ENCODE results near the gene TBL3. TPM values are rescaled to one million over a fixed set of nuclear protein-coding genes. Genes with fewer than 3 reads are reported as not detected.
A peak's percentile ranks its signal among the peaks of the same experiment; 100 is the strongest.
"Not testable (repeated sequence)": the region's sequence is repeated elsewhere in the genome, so short reads cannot be mapped to it uniquely, and the experiment has no call there.

The TBL3 gene
- total RNA-seq, 4 donors from 2014 or later, result 49.2 to 73.5 (median 57.2) TPM

- Histone ChIP-seq H3K4me3 (no peak overlapping the region), H3K27ac (no peak overlapping the region), H3K9me3 (no peaks in the 10 kb centered on the region), H3K27me3 (no peaks in the 10 kb centered on the region), H3K36me3 (peaks cover 14% of the 10 kb centered on the region), H3K4me1 (peaks cover 18% of the 10 kb centered on the region)
- TF ChIP-seq POLR2A (IDR thresholded peaks at IDR 0.05) (no peak), POLR2AphosphoS5 (IDR thresholded peaks at IDR 0.05) (no peak), CTCF (IDR thresholded peaks at IDR 0.05) (no peak), EP300 (IDR thresholded peaks at IDR 0.05) (no peak)
- DNase-seq (ENCODE audit: low spot score in 2 of 2), result no peak
- 69% methylated on average over 22 of the region's 23 CpGs for WGBS
Observed at GRCh38 chr16:1933097-1933661, 38.7 kb upstream of the TBL3 start.

GRCh38 chr16:1936945-1937479, 34.8 kb upstream of the TBL3 start:
- Histone ChIP-seq H3K27ac (no peak overlapping the region), H3K4me3 (no peak overlapping the region), H3K4me1 (peaks cover 8% of the 10 kb centered on the region), H3K27me3 (no peaks in the 10 kb centered on the region), H3K36me3 (peaks cover 45% of the 10 kb centered on the region), H3K9me3 (no peaks in the 10 kb centered on the region)
- no peak for DNase-seq (ENCODE audit: low spot score in 2 of 2)
- TF ChIP-seq EP300 (IDR thresholded peaks at IDR 0.05) (no peak), POLR2AphosphoS5 (IDR thresholded peaks at IDR 0.05) (no peak), CTCF (IDR thresholded peaks at IDR 0.05) (no peak), POLR2A (IDR thresholded peaks at IDR 0.05) (no peak)
- 97% methylated on average over 11 of the region's 11 CpGs for WGBS

GRCh38 chr16:1938316-1938715, 33.5 kb upstream of the TBL3 start:
- WGBS, result 92% methylated on average over 5 of the region's 10 CpGs
- peak overlapping the region; percentile 6 for H3K27ac ChIP-seq
- no peak overlapping the region for H3K4me3 ChIP-seq

GRCh38 chr16:1938910-1939309, 32.9 kb upstream of the TBL3 start:
- Histone ChIP-seq H3K9me3 (no peaks in the 10 kb centered on the region), H3K36me3 (peaks cover 45% of the 10 kb centered on the region), H3K27me3 (no peaks in the 10 kb centered on the region), H3K4me1 (peaks cover 23% of the 10 kb centered on the region), H3K27ac (peak overlapping the region; percentile 6), H3K4me3 (no peak overlapping the region)
- WGBS, result 90% methylated on average over 17 of the region's 17 CpGs
- no peak for DNase-seq (ENCODE audit: low spot score in 2 of 2)
- TF ChIP-seq POLR2AphosphoS5 (IDR thresholded peaks at IDR 0.05) (no peak), POLR2A (IDR thresholded peaks at IDR 0.05) (no peak), EP300 (IDR thresholded peaks at IDR 0.05) (no peak), CTCF (IDR thresholded peaks at IDR 0.05) (no peak)

More at GRCh38 chr16:1938316-1938715, 33.5 kb upstream of the TBL3 start:
- Histone ChIP-seq H3K4me1 (peaks cover 17% of the 10 kb centered on the region), H3K9me3 (no peaks in the 10 kb centered on the region), H3K36me3 (peaks cover 45% of the 10 kb centered on the region), H3K27me3 (no peaks in the 10 kb centered on the region)
- TF ChIP-seq EP300 (IDR thresholded peaks at IDR 0.05) (no peak), POLR2A (IDR thresholded peaks at IDR 0.05) (no peak), POLR2AphosphoS5 (IDR thresholded peaks at IDR 0.05) (no peak), CTCF (IDR thresholded peaks at IDR 0.05) (no peak)
- DNase-seq (ENCODE audit: low spot score in 2 of 2), result no peak

GRCh38 chr16:1939833-1940232, 32.0 kb upstream of the TBL3 start:
- not testable (repeated sequence) for H3K27ac ChIP-seq, H3K27me3 ChIP-seq
- WGBS, result 94% methylated on average over 8 of the region's 8 CpGs

More at GRCh38 chr16:1939833-1940232, 32.0 kb upstream of the TBL3 start:
- Histone ChIP-seq H3K36me3 (peaks cover 45% of the 10 kb centered on the region), H3K4me1 (peaks cover 25% of the 10 kb centered on the region)
- H3K9me3 ChIP-seq; H3K4me3 ChIP-seq; DNase-seq (ENCODE audit: low spot score in 2 of 2): not testable (repeated sequence)

Data from suprapubic skin (tissue), 4 donors.